Measurements from ENCODE around the gene RREB1. TPM values are rescaled to one million over a fixed set of nuclear protein-coding genes. Genes with fewer than 3 reads are reported as not detected.
A peak's percentile ranks its signal among the peaks of the same experiment; 100 is the strongest.

The RREB1 gene
- total RNA-seq, 1 donor from 2014 or later: 57.6 TPM

DNA sequence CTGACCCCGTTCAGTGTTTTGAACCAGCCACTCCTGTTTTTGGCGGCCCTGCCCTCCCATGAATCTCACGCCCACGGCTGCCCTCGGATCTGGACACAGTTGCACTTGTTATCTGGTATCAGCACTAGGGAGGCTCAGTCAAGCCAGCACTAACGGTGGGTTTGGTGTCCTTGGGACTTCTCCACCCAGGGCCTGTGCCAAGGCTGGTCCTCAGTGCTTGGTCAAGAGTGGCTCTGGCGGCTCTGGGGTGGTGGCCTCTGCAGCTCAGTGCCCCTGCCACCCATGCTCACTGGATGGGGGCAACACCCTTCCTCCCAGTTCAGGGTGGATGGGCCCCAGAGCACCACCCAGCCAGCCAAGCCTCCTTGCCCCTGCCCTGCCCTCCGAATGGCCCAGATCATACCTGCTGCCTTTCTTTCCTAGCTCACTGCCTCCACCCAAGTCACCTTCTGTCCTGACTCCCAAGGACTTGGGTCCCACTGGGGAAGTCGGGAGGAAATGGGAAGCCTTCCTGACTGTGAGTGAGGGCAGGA lies 150.5 kb downstream of the RREB1 start:
- H3K27ac Mint-ChIP-seq (ENCODE audit: unreplicated experiment): no peak overlapping the region

DNA sequence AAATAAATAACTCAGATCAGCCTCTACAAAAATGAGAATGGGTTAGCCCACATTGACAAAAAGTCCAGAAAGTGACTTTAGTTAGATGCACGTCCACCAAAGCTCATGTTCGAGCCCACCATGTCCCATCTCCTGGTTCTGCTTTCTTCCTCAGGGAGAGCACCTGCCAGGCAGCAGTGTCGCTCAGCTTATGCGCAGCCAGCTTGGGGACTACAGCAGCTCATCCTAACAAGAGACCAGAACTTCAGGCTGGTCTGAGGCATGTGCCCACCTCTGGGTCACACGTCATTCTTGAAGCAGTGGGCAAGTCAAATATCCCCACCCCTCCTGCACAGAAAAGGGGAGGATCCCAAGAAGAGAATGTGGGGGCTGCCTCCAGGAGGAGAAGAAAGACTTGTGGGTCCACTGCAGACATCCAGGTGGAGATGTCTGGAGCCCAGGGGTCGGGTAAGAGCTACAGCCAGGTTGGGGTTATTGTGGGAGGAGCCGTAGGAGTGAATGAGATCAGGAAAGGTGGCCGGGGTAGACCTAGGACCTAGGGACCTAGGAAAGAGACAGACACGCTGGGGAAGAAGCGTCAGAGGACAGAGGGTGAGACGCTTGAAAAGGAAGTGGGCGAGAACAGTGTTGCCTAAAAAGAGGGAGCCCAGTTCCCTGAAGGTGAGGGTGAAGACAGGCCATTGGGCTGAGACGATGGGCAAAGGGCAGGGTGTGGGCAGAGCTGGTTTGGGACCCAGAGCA lies 152.7 kb downstream of the RREB1 start:
- Mint-ChIP-seq H3K4me1 (ENCODE audit: unreplicated experiment) (peaks cover 8% of the 10 kb centered on the region), H3K27me3 (ENCODE audit: unreplicated experiment) (peaks cover 17% of the 10 kb centered on the region), H3K36me3 (ENCODE audit: low read depth, unreplicated experiment) (peaks cover 6% of the 10 kb centered on the region), H3K4me3 (ENCODE audit: unreplicated experiment) (peak overlapping the region; percentile 90), H3K9me3 (ENCODE audit: unreplicated experiment) (no peaks in the 10 kb centered on the region), H3K27ac (ENCODE audit: unreplicated experiment) (peak overlapping the region; percentile 24)
- no peak for DNase-seq (ENCODE audit: low spot score)
- TF ChIP-seq CTCF (IDR thresholded peaks at IDR 0.05; ENCODE audit: unreplicated experiment): no peak

More for the DNA sequence above, 150.5 kb downstream of the RREB1 start:
- H3K4me3 Mint-ChIP-seq (ENCODE audit: unreplicated experiment): no peak overlapping the region
- no peak for DNase-seq (ENCODE audit: low spot score)
- TF ChIP-seq CTCF (IDR thresholded peaks at IDR 0.05; ENCODE audit: unreplicated experiment): no peak
- peaks cover 8% of the 10 kb centered on the region for H3K4me1 Mint-ChIP-seq (ENCODE audit: unreplicated experiment)
- H3K36me3 Mint-ChIP-seq (ENCODE audit: low read depth, unreplicated experiment): peaks cover 6% of the 10 kb centered on the region
- H3K27me3 Mint-ChIP-seq (ENCODE audit: unreplicated experiment): peaks cover 15% of the 10 kb centered on the region
- no peaks in the 10 kb centered on the region for H3K9me3 Mint-ChIP-seq (ENCODE audit: unreplicated experiment)

GRCh38 chr6:7261032-7261841 lies 153.5 kb downstream of the RREB1 start:
- peaks cover 17% of the 10 kb centered on the region for H3K27me3 Mint-ChIP-seq (ENCODE audit: unreplicated experiment)
- TF ChIP-seq CTCF (IDR thresholded peaks at IDR 0.05; ENCODE audit: unreplicated experiment): no peak
- peaks cover 8% of the 10 kb centered on the region for H3K4me1 Mint-ChIP-seq (ENCODE audit: unreplicated experiment)
- H3K36me3 Mint-ChIP-seq (ENCODE audit: low read depth, unreplicated experiment): peaks cover 6% of the 10 kb centered on the region
- H3K27ac Mint-ChIP-seq (ENCODE audit: unreplicated experiment): peak overlapping the region; percentile 52
- H3K9me3 Mint-ChIP-seq (ENCODE audit: unreplicated experiment): no peaks in the 10 kb centered on the region
- H3K4me3 Mint-ChIP-seq (ENCODE audit: unreplicated experiment): peak overlapping the region; percentile 90
- peak; percentile 83 for DNase-seq (ENCODE audit: low spot score)

GRCh38 chr6:7261852-7262461 lies 154.2 kb downstream of the RREB1 start:
- DNase-seq (ENCODE audit: low spot score): no peak
- Mint-ChIP-seq H3K9me3 (ENCODE audit: unreplicated experiment) (no peaks in the 10 kb centered on the region), H3K4me3 (ENCODE audit: unreplicated experiment) (peak overlapping the region; percentile 90), H3K4me1 (ENCODE audit: unreplicated experiment) (peaks cover 8% of the 10 kb centered on the region), H3K27me3 (ENCODE audit: unreplicated experiment) (peaks cover 17% of the 10 kb centered on the region), H3K36me3 (ENCODE audit: low read depth, unreplicated experiment) (peaks cover 6% of the 10 kb centered on the region), H3K27ac (ENCODE audit: unreplicated experiment) (no peak overlapping the region)
- TF ChIP-seq CTCF (IDR thresholded peaks at IDR 0.05; ENCODE audit: unreplicated experiment): no peak

Measured in endothelial cell (in vitro differentiated cells).